Measurements from ENCODE around the gene TACR1.

- TF ChIP-seq CTCF (IDR thresholded peaks at IDR 0.05 in 2 of 3, conservative IDR thresholded peaks at IDR 0.05 in 1 of 3; ENCODE audit: borderline replicate concordance in 1 of 3, insufficient read depth in 1 of 3, low read depth in 2 of 3, low read length in 2 of 3) (no peak), SRF (IDR thresholded peaks at IDR 0.05; ENCODE audit: low read depth) (no peak), EGR1 (IDR thresholded peaks at IDR 0.05; ENCODE audit: low read depth) (no peak), EZH2 (IDR thresholded peaks at IDR 0.05) (no peak), POLR2A (IDR thresholded peaks at IDR 0.05; ENCODE audit: borderline replicate concordance, extremely low read depth, insufficient read depth, insufficient read length) (no peak), ELF1 (IDR thresholded peaks at IDR 0.05; ENCODE audit: borderline replicate concordance, low read depth) (no peak), POLR2AphosphoS5 (IDR thresholded peaks at IDR 0.05; ENCODE audit: low read depth, low read length) (no peak), MAX (IDR thresholded peaks at IDR 0.05) (no peak), JUND (IDR thresholded peaks at IDR 0.05) (no peak), ZNF274 (IDR thresholded peaks at IDR 0.05; ENCODE audit: low read depth, low read length) (no peak), EZH2phosphoT487 (IDR thresholded peaks at IDR 0.05; ENCODE audit: borderline replicate concordance) (no peak), YY1 (IDR thresholded peaks at IDR 0.05; ENCODE audit: extremely low read depth, insufficient replicate concordance, low read depth, low read length) (no peak), ZBTB33 (IDR thresholded peaks at IDR 0.05; ENCODE audit: extremely low read depth, insufficient replicate concordance, low read length) (no peak), RAD21 (IDR thresholded peaks at IDR 0.05; ENCODE audit: low read depth) (no peak)
Observed at GRCh38 chr2:75076088-75076487, 123.2 kb downstream of the TACR1 start.

Data from HCT116 (cell line).